Activated T-helper 17 cell treated with anti-CD3 and anti-CD28 coated beads, Interleukin-2, amount 50 U/mL, for 72 hours (primary cell): ENCODE results near the gene PTPRS. TPM values are rescaled to one million over a fixed set of nuclear protein-coding genes. Genes with fewer than 3 reads are reported as not detected.

Experiments
- ATAC-seq: fragments of 150-1000 bp; cut with Tn5 transposase; replicated peaks from 2 replicates; pipeline ENCODE4 v1.10.0; 2021; ENCODE audit warnings: mild to moderate bottlenecking, moderate library complexity
- H3K27ac Mint-ChIP-seq: one replicate; pipeline ENCODE4 v1.8.0; 2022; ENCODE audit warnings: mixed read lengths
- H3K27me3 Mint-ChIP-seq: one replicate; pipeline ENCODE4 v1.8.0; 2022; ENCODE audit warnings: mixed read lengths
- H3K36me3 Mint-ChIP-seq: one replicate; pipeline ENCODE4 v1.8.0; 2022; ENCODE audit warnings: low read depth, mild to moderate bottlenecking, mixed read lengths
- H3K4me1 Mint-ChIP-seq: one replicate; pipeline ENCODE4 v1.8.0; 2022; ENCODE audit warnings: mixed read lengths
- H3K4me3 Mint-ChIP-seq: one replicate; pipeline ENCODE4 v1.8.0; 2022; ENCODE audit warnings: mild to moderate bottlenecking, mixed read lengths
- H3K9me3 Mint-ChIP-seq: one replicate; pipeline ENCODE4 v1.8.0; 2022; ENCODE audit warnings: mixed read lengths
- total RNA-seq, 2 donors: library from RNA; stranded (reverse); gene quantifications; one replicate each; pipeline ENCODE4 v1.2.3, GENCODE V29; 2022

PTPRS gene
- total RNA-seq, 2 donors from 2014 or later = 0.04 to 3.2 TPM

DNA sequence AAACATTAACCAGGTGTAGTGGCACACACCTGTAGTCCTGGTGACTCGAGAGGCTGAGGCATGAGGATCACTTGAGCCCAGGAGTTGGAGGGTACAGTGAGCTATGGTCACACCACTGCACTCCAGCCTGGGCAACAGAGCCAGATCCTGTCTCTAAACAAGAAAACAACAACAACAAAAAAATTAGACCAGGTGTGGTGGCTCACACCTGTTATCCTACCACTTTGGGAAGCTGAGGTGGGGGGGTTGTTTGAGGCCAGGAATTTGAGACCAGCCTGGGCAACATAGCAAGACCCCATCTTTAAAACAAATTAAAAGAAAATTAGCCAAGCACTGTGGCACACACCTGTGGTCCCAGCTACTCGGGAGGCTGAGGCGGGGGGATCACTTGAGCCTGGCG lies 20.8 kb upstream of the PTPRS start:
- H3K4me1 Mint-ChIP-seq = no peaks in the 10 kb centered on the region
- H3K9me3 Mint-ChIP-seq = no peaks in the 10 kb centered on the region
- H3K27ac Mint-ChIP-seq = no peak overlapping the region
- no peaks in the 10 kb centered on the region for H3K36me3 Mint-ChIP-seq
- peaks cover 31% of the 10 kb centered on the region for H3K27me3 Mint-ChIP-seq
- H3K4me3 Mint-ChIP-seq = no peak overlapping the region
- ATAC-seq = no peak

GRCh38 chr19:5360003-5360780 lies 19.6 kb upstream of the PTPRS start:
- no peaks in the 10 kb centered on the region for H3K36me3 Mint-ChIP-seq
- H3K27me3 Mint-ChIP-seq = peaks cover 39% of the 10 kb centered on the region
- ATAC-seq = no peak
- no peaks in the 10 kb centered on the region for H3K4me1 Mint-ChIP-seq
- no peak overlapping the region for H3K27ac Mint-ChIP-seq
- H3K4me3 Mint-ChIP-seq = no peak overlapping the region
- H3K9me3 Mint-ChIP-seq = no peaks in the 10 kb centered on the region

GRCh38 chr19:5358173-5358800 lies 17.7 kb upstream of the PTPRS start:
- H3K27me3 Mint-ChIP-seq = peaks cover 45% of the 10 kb centered on the region
- no peaks in the 10 kb centered on the region for H3K36me3 Mint-ChIP-seq
- no peak overlapping the region for H3K27ac Mint-ChIP-seq
- no peaks in the 10 kb centered on the region for H3K4me1 Mint-ChIP-seq
- no peak overlapping the region for H3K4me3 Mint-ChIP-seq
- H3K9me3 Mint-ChIP-seq = no peaks in the 10 kb centered on the region
- ATAC-seq = no peak

DNA sequence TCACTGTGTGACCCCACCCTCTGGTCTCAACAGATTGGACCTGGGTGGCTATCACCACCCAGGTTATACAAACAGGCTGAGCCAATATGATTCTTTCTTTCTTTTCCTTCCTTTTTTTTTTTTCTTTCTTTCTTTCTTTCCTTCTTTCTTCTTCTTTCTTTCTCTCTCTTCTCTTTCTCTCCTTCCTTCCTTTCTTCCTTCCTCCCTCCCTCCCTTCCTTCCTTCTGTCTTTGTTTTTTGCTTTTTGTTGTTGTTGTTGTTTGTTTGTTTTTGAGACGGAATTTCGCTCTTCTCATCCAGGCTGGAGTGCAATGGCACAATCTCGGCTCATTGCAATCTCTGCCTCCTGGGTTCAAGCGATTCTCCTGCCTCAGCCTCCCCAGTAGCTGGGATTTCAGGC lies 17.0 kb upstream of the PTPRS start:
- Mint-ChIP-seq H3K4me1 (no peaks in the 10 kb centered on the region), H3K27ac (no peak overlapping the region), H3K36me3 (no peaks in the 10 kb centered on the region), H3K9me3 (no peaks in the 10 kb centered on the region), H3K27me3 (peaks cover 45% of the 10 kb centered on the region), H3K4me3 (no peak overlapping the region)
- ATAC-seq = no peak

DNA sequence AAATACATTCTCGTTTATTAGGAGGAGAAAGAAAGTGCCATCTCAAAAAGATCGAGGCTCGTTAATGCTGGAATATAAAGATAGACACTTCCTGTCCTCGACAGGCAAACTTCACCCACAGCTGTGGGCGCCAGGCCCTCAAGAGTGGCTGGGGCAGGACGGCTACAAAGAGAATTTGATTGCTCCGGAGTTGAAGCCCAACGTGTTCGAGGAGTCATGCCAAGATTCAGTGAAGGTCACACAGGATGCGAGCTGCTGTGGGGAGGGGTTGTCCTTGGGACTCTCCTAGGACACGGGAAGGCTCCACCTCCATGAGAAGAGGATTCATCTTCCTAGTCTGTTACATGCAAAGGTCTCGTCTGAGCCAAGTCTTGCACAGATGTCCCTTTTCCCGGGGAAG lies 16.3 kb upstream of the PTPRS start:
- Mint-ChIP-seq H3K4me3 (no peak overlapping the region), H3K27ac (no peak overlapping the region), H3K9me3 (no peaks in the 10 kb centered on the region), H3K27me3 (peaks cover 44% of the 10 kb centered on the region), H3K36me3 (no peaks in the 10 kb centered on the region), H3K4me1 (no peaks in the 10 kb centered on the region)
- ATAC-seq = no peak

DNA sequence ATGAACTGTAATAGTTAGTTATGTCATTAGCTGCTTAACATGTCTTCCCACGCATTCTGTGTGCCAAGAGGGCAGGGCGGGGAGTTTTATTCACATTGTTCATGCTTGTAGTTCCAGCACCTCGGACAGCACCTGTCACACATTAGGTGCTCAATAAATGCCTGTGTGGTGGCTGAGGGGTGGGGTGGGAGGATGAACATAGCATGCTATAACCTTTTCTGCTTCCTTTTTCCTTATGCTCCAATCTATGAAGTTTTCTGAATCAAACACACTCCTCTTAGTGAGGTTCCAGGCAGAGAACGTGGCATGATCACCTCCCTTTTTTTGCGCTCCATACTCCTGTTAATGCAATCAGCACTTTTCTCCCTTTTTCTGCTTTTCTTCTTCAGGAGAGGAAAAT lies 15.8 kb upstream of the PTPRS start:
- H3K27ac Mint-ChIP-seq = no peak overlapping the region
- no peak overlapping the region for H3K4me3 Mint-ChIP-seq
- ATAC-seq = no peak
- peaks cover 44% of the 10 kb centered on the region for H3K27me3 Mint-ChIP-seq
- no peaks in the 10 kb centered on the region for H3K36me3 Mint-ChIP-seq
- H3K4me1 Mint-ChIP-seq = no peaks in the 10 kb centered on the region
- no peaks in the 10 kb centered on the region for H3K9me3 Mint-ChIP-seq

DNA sequence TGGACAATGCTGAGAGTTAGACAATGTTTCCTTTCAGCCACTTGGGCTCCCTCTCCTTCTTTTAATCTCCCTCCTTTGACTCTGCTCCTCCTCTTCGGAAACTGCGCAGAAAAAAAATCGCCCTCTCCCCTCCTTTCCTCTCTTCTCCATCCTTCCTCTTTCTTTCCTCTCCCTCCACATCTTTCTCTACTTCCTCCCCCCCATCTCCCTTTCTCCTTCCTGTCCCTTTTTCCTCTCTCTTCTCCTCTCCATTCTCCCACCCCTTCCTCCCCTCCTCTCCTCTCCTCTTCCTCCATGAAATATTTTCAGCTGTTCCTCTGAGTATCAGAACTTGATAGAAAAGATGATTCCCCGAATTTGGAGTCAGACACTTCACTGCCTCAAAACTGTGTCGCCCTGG lies 15.1 kb upstream of the PTPRS start:
- Mint-ChIP-seq H3K27me3 (peaks cover 47% of the 10 kb centered on the region), H3K27ac (no peak overlapping the region), H3K36me3 (no peaks in the 10 kb centered on the region), H3K4me1 (no peaks in the 10 kb centered on the region), H3K4me3 (no peak overlapping the region), H3K9me3 (no peaks in the 10 kb centered on the region)
- ATAC-seq = no peak

DNA sequence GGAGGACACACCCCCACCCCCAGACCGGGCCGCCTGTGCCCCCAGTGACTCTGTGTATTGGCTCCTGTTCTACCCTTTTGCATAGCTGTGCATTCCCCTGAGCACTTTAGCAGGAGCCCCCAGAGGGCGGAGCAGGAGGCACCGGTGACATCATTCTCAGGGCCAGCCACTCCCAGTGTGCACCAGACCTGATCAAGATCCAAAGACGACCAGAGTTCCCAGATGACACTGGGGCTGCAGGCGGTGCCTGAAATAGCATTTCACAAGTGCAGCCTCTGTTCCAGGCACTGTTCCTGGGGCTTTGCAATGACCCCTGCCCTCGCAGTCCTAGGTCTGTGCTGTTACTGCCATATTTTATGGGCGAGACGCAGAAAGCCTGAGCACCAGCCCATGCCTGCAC lies 14.5 kb upstream of the PTPRS start:
- Mint-ChIP-seq H3K9me3 (no peaks in the 10 kb centered on the region), H3K27ac (no peak overlapping the region), H3K4me1 (no peaks in the 10 kb centered on the region), H3K4me3 (no peak overlapping the region), H3K36me3 (no peaks in the 10 kb centered on the region), H3K27me3 (peaks cover 42% of the 10 kb centered on the region)
- no peak for ATAC-seq

GRCh38 chr19:5354403-5354802 lies 13.8 kb upstream of the PTPRS start:
- no peaks in the 10 kb centered on the region for H3K9me3 Mint-ChIP-seq
- ATAC-seq = no peak
- peaks cover 42% of the 10 kb centered on the region for H3K27me3 Mint-ChIP-seq
- no peaks in the 10 kb centered on the region for H3K4me1 Mint-ChIP-seq
- H3K27ac Mint-ChIP-seq = no peak overlapping the region
- H3K4me3 Mint-ChIP-seq = no peak overlapping the region
- no peaks in the 10 kb centered on the region for H3K36me3 Mint-ChIP-seq

DNA sequence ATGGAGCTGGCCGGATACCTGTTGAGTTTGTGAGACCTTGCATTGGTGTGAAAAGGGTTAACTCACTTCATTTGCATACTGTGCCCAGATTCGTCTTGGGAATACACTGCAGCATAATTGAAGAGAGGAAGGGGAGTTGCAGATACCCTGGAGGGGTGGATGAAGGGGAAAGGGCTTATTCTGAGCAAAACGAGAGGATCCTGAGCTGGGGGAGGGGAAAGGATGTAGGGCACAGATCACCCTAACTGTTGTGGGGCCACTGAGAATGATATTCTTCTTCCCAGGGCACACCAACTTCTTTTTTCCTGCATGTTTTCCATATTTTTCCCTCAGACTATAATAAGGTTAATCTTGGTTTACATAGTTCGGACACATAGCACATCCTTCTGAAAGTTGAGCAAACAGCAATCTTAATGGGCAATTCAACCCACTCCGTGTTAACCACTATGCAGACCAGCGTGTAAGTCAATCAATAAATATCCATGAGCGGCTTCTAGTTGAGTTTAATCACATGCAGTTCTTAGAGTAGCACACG lies 11.7 kb upstream of the PTPRS start:
- no peak for ATAC-seq
- Mint-ChIP-seq H3K27me3 (peaks cover 36% of the 10 kb centered on the region), H3K4me3 (no peak overlapping the region), H3K27ac (no peak overlapping the region), H3K36me3 (no peaks in the 10 kb centered on the region), H3K9me3 (peaks cover 3% of the 10 kb centered on the region), H3K4me1 (no peaks in the 10 kb centered on the region)

- H3K27ac Mint-ChIP-seq = no peak overlapping the region
- no peaks in the 10 kb centered on the region for H3K36me3 Mint-ChIP-seq
- no peaks in the 10 kb centered on the region for H3K4me1 Mint-ChIP-seq
- peaks cover 36% of the 10 kb centered on the region for H3K27me3 Mint-ChIP-seq
- peaks cover 5% of the 10 kb centered on the region for H3K9me3 Mint-ChIP-seq
- ATAC-seq = no peak
- no peak overlapping the region for H3K4me3 Mint-ChIP-seq
Observed at GRCh38 chr19:5351731-5352228, 11.2 kb upstream of the PTPRS start.

GRCh38 chr19:5349041-5349440 lies 8.4 kb upstream of the PTPRS start:
- Mint-ChIP-seq H3K27me3 (peaks cover 27% of the 10 kb centered on the region), H3K4me1 (peaks cover 7% of the 10 kb centered on the region), H3K36me3 (no peaks in the 10 kb centered on the region), H3K4me3 (no peak overlapping the region), H3K9me3 (peaks cover 9% of the 10 kb centered on the region), H3K27ac (no peak overlapping the region)
- ATAC-seq = no peak

DNA sequence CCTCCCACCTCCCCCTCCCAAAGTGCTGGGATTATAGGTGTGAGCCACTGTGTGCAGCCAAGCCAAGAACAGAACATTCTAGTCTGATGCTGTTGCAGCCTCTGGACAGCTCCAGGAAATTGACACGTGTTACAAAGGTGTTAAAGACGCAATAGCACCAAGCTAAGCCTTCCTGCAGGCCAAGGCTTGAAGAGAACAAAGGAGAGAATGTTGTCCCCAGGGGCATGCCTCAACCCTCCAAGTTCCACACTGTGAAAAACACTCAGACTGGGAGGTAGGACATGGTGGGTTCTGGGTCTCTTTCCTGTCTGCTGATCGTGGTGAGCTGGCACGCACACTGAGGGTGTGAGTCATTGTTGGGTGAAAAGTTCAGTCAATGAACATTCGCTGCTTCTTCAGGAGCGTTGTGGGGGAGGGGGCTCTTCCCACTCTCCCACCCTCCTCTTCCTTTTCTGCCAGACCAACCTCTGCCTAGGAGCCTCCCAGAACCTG lies 5.3 kb upstream of the PTPRS start:
- H3K36me3 Mint-ChIP-seq = peaks cover 7% of the 10 kb centered on the region
- H3K9me3 Mint-ChIP-seq = peaks cover 12% of the 10 kb centered on the region
- peaks cover 36% of the 10 kb centered on the region for H3K27me3 Mint-ChIP-seq
- peak; percentile 82 for ATAC-seq
- peaks cover 7% of the 10 kb centered on the region for H3K4me1 Mint-ChIP-seq
- peak overlapping the region; percentile 15 for H3K4me3 Mint-ChIP-seq
- no peak overlapping the region for H3K27ac Mint-ChIP-seq

DNA sequence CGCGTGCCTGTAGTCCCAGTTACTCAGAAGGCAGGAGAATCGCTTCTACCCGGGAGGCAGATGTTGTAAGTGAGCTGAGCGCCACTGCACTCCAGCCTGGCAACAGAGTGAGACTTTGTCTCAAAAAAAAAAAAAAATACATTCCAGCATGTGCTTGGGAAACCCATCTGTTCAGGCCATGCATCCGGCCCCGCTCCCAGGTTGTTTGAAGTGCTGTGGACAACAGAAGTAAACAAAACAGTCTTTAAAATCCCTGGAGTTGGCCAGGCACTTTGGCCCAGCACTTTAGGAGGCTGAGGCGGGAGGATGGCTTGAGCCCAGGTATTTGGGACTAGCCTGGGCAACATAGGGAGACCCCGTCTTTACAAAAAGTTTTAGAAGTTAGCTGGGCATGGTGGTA lies 3.2 kb upstream of the PTPRS start:
- Mint-ChIP-seq H3K9me3 (peaks cover 12% of the 10 kb centered on the region), H3K4me1 (peaks cover 13% of the 10 kb centered on the region), H3K4me3 (no peak overlapping the region), H3K27ac (no peak overlapping the region), H3K27me3 (peaks cover 37% of the 10 kb centered on the region), H3K36me3 (peaks cover 12% of the 10 kb centered on the region)
- no peak for ATAC-seq
